Pancreas (tissue), 10 donors: ENCODE results near the gene RAB40C. TPM values are rescaled to one million over a fixed set of nuclear protein-coding genes. Genes with fewer than 3 reads are reported as not detected.
A peak's percentile ranks its signal among the peaks of the same experiment; 100 is the strongest.

Source experiments
- ATAC-seq, 4 donors: fragments of 200-7000 bp; cut with Tn5 transposase; one replicate each; pipeline versions ENCODE4 v1.8.0 to v1.9.1; 2020; ENCODE audit warnings: mild to moderate bottlenecking in 4 of 4, moderate library complexity in 4 of 4
- DNase-seq, 6 donors: peaks; one replicate each; pipeline ENCODE4 v3.0.0-alpha.2; 2020
- FAIRE-seq: peaks from 2 replicates; lab custom pipeline; 2012; peaks lifted over from hg19 to GRCh38; lab: Jason Lieb, UNC
- H3K27ac ChIP-seq, 4 donors: fragments of 200-600 bp; sonication (generic); 1 replicate in 3 of 4; 2 replicates in 1 of 4; pipeline versions ENCODE4 v1.5.0 to v1.8.0; 2020
- H3K27me3 ChIP-seq, 4 donors: fragments of 200-600 bp; one replicate each; pipeline ENCODE4 v1.8.0; 2021
- H3K36me3 ChIP-seq, 3 donors: fragments of 200-600 bp; sonication (generic) in 1 of 3; one replicate each; pipeline versions ENCODE4 v1.5.0 to v1.8.0; 2020 to 2021
- H3K4me1 ChIP-seq, 3 donors: fragments of 200-600 bp; one replicate each; pipeline ENCODE4 v1.8.0; 2021
- H3K4me3 ChIP-seq, 4 donors: fragments of 200-600 bp; sonication (generic) in 2 of 4; one replicate each; pipeline versions ENCODE4 v1.5.0 to v1.8.0; 2020 to 2021
- H3K9me3 ChIP-seq, 4 donors: fragments of 200-600 bp; one replicate each; pipeline ENCODE4 v1.8.0; 2021
- WGBS, 2 donors: extraction: QIAGEN DNeasy Blood & Tissue Kit; methylation state at CpG; one replicate each; pipeline ENCODE4 v1.1.7; 2013; 5-methylcytosine and 5-hydroxymethylcytosine counted together
- intact Hi-C, 3 donors: fragments of 100-400 bp; cut with DNase I; formaldehyde crosslinking; loops; one replicate each; pipeline versions ENCODE4 v1.11.1 to v1.14.2; 2022
- polyA plus RNA-seq, 2 donors: library from polyadenylated mRNA; stranded (reverse); fragments of 200-250 nt; gene quantifications; one replicate each; pipeline ENCODE4 v1.2.3, GENCODE V29; 2013
- total RNA-seq, 6 donors: library from RNA; stranded (reverse); fragmentation: NEBNext Ultra II Directional in 4 of 6; extraction: Animal tissue kit (Norgen Biotek cat#: 25700) in 4 of 6; gene quantifications; one replicate each; pipeline versions ENCODE4 v1.2.1 to v1.2.4, GENCODE V29; 2021 to 2023
- TF ChIP-seq, protein P1 (sequence below), 4 donors: fragments of 200-600 bp; sonication (generic) in 3 of 4; IDR thresholded peaks; one replicate each; pipeline versions ENCODE4 v1.5.0 to v1.8.0; 2021; ENCODE audit warnings: antibody characterized with exemption in 4 of 4
- donor health status: healthy with polysubstance abuse.
- donor health status: DM: no; HTN: no; CAD: no; lungs with moderate emphysema.
- donor health status: DM: no; HTN: no; CAD: no.
- donor health status: control.
- donor health status: control.
- donor health status: Bipolar disorder and iron deficiency.
- donor health status: DM: yes; HTN: yes; CAD: no.
- donor health status: DM: no; HTN: no; CAD: no.
- donor health status: DM: no; HTN: no; CAD: no.
- donor health status: DM: yes; HTN: yes; CAD: no.

RAB40C gene
- total and polyA plus RNA-seq, 8 donors: 19.4 to 71.4 (median 33.8) TPM

GRCh38 chr16:590188-590814, 435 bp downstream of the RAB40C start:
- Histone ChIP-seq H3K27me3 (no peaks in the 10 kb centered on the region), H3K4me3 (peak overlapping the region; percentile 43 to 69 (median 65)), H3K4me1 (peaks cover 43 to 55% (median 54%) of the 10 kb centered on the region in 3 donors), H3K27ac (peak overlapping the region; percentile 72 to 97 (median 90)), H3K36me3 (no peaks in the 10 kb centered on the region), H3K9me3 (no peaks in the 10 kb centered on the region)
- ATAC-seq (no peak), FAIRE-seq (no peak), DNase-seq (peak in 4 of 6 donors; percentile 52 to 92 (median 80))
- intact Hi-C loops: no loop called here
- TF ChIP-seq, protein P1, sequence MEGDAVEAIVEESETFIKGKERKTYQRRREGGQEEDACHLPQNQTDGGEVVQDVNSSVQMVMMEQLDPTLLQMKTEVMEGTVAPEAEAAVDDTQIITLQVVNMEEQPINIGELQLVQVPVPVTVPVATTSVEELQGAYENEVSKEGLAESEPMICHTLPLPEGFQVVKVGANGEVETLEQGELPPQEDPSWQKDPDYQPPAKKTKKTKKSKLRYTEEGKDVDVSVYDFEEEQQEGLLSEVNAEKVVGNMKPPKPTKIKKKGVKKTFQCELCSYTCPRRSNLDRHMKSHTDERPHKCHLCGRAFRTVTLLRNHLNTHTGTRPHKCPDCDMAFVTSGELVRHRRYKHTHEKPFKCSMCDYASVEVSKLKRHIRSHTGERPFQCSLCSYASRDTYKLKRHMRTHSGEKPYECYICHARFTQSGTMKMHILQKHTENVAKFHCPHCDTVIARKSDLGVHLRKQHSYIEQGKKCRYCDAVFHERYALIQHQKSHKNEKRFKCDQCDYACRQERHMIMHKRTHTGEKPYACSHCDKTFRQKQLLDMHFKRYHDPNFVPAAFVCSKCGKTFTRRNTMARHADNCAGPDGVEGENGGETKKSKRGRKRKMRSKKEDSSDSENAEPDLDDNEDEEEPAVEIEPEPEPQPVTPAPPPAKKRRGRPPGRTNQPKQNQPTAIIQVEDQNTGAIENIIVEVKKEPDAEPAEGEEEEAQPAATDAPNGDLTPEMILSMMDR (IDR thresholded peaks at IDR 0.05): no peak
- WGBS, 2 donors: 0 to 1% methylated on average over 57 to 71 of the region's 71 CpGs

GRCh38 chr16:590815-591200, 942 bp downstream of the RAB40C start:
- Histone ChIP-seq H3K27me3 (no peaks in the 10 kb centered on the region), H3K27ac (peak overlapping the region; percentile 72 to 98 (median 97)), H3K9me3 (no peaks in the 10 kb centered on the region), H3K36me3 (no peaks in the 10 kb centered on the region), H3K4me1 (peaks cover 47 to 60% (median 56%) of the 10 kb centered on the region in 3 donors), H3K4me3 (peak overlapping the region; percentile 43 to 69 (median 65))
- intact Hi-C loops: no loop called here
- DNase-seq (no peak), ATAC-seq (no peak), FAIRE-seq (no peak)
- WGBS, 2 donors: 20 to 24% methylated on average over 10 of the region's 10 CpGs
- TF ChIP-seq, protein P1 (IDR thresholded peaks at IDR 0.05): no peak

- Histone ChIP-seq H3K36me3 (no peaks in the 10 kb centered on the region), H3K27me3 (no peaks in the 10 kb centered on the region), H3K4me3 (peak overlapping the region in 3 of 4 donors; percentile 43 to 65 (median 65)), H3K9me3 (no peaks in the 10 kb centered on the region), H3K4me1 (peaks cover 51 to 65% (median 60%) of the 10 kb centered on the region in 3 donors), H3K27ac (peak overlapping the region in 3 of 4 donors; percentile 97 to 98 (median 97))
- DNase-seq (peak in 4 of 6 donors; percentile 15 to 55 (median 24)), ATAC-seq (no peak), FAIRE-seq (no peak)
- 31 to 50% methylated on average over 8 of the region's 8 CpGs for WGBS, 2 donors
- intact Hi-C loops: no loop called here
- TF ChIP-seq, protein P1 (IDR thresholded peaks at IDR 0.05): no peak
These were observed 1.4 kb downstream of the RAB40C start for GRCh38 chr16:591231-591630.

DNA sequence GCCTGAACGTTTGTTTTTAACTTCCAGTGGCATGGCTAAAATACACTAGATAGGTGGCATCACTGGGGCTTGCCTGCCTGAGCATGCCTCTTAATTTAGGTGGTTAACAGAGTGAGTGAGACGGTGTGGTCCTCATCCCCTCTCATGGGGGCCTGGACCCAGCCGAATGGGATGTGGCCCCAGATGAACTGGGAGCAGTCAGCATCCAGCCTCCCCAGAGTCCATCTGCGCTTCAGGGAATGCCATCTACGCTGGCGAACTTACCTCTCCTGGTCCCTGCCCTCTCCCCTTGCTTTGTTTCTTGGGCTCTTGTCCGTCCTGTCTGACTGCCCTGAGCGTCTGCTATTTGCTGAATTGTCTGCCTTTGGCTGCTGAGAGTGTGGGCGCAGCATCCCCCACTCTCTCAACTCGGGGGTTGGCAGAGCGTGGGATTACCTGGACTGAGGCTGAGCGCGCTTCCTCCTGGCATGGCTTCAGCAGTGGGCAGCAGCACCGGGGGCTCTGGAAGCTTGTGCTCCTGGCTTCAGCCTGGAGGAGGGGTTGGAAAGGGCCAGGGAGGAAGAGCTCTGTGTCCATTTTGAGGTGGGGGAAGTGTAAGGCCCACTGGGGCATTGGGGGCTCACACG, 2.1 kb downstream of the RAB40C start:
- intact Hi-C loops: no loop called here
- WGBS, 2 donors: 59 to 72% methylated on average over 15 of the region's 15 CpGs
- TF ChIP-seq, protein P1 (IDR thresholded peaks at IDR 0.05): no peak
- H3K4me3 ChIP-seq: peak overlapping the region in 3 of 4 donors; percentile 7 to 65 (median 65)
- peak overlapping the region; percentile 86 to 98 (median 97) for H3K27ac ChIP-seq
- peaks cover 58 to 65% (median 60%) of the 10 kb centered on the region in 3 donors for H3K4me1 ChIP-seq
- DNase-seq: peak in 3 of 6 donors; percentile 23 to 58 (median 43)
- H3K27me3 ChIP-seq: no peaks in the 10 kb centered on the region
- H3K36me3 ChIP-seq: no peaks in the 10 kb centered on the region
- no peak for FAIRE-seq
- H3K9me3 ChIP-seq: no peaks in the 10 kb centered on the region
- no peak for ATAC-seq
